Suprapubic skin (tissue), 3 donors: Measurements from ENCODE around the gene WWOX.

Source experiments
- EP300 ChIP-seq: sonication (generic); formaldehyde crosslinking; IDR thresholded peaks from one replicate; pipeline ENCODE4 v1.6.1; 2017; ENCODE audit warnings: antibody characterized with exemption
- POLR2A ChIP-seq, 2 donors: fragments of 450-650 bp; IDR thresholded peaks; one replicate each; pipeline ENCODE4 v1.6.1; 2017; ENCODE audit warnings: antibody characterized with exemption in 2 of 2, mild to moderate bottlenecking in 2 of 2, moderate library complexity in 2 of 2
- TF ChIP-seq, protein P1 (sequence below), 2 donors: fragments of 200-600 bp in 1 of 2; fragments of 450-650 bp in 1 of 2; sonication (generic) in 1 of 2; IDR thresholded peaks; one replicate each; pipeline ENCODE4 v1.5.1; 2016 to 2019; ENCODE audit warnings: antibody characterized with exemption in 2 of 2, mild to moderate bottlenecking in 1 of 2, moderate library complexity in 1 of 2

DNA sequence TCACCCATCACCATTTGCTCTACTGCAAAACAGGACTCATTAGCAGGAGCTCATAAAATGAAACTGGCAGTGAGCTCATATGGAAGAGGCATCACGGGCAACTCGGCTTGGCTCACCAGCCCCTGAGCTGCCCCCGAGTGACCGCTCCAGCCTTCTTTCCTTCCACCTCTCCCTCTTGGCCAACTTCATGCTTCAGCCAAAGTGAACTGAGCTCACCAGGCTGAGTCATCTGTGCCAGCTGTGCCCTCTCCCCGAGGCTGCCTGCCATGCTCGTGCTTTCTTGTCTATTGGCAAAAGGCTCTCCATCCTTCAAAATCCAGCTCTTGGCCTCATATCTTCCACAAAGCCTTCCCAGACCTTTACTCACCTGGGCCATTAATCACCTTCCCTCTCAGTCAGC, 391.4 kb downstream of the WWOX start:
- TF ChIP-seq, protein P1, sequence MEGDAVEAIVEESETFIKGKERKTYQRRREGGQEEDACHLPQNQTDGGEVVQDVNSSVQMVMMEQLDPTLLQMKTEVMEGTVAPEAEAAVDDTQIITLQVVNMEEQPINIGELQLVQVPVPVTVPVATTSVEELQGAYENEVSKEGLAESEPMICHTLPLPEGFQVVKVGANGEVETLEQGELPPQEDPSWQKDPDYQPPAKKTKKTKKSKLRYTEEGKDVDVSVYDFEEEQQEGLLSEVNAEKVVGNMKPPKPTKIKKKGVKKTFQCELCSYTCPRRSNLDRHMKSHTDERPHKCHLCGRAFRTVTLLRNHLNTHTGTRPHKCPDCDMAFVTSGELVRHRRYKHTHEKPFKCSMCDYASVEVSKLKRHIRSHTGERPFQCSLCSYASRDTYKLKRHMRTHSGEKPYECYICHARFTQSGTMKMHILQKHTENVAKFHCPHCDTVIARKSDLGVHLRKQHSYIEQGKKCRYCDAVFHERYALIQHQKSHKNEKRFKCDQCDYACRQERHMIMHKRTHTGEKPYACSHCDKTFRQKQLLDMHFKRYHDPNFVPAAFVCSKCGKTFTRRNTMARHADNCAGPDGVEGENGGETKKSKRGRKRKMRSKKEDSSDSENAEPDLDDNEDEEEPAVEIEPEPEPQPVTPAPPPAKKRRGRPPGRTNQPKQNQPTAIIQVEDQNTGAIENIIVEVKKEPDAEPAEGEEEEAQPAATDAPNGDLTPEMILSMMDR (IDR thresholded peaks at IDR 0.05): no peak
- TF ChIP-seq POLR2A (IDR thresholded peaks at IDR 0.05): no peak
- no peak for TF ChIP-seq EP300
